HepG2 (cell line): ENCODE data around the gene GRB10. TPM values are rescaled to one million over a fixed set of nuclear protein-coding genes. Genes with fewer than 3 reads are reported as not detected.
A peak's percentile ranks its signal among the peaks of the same experiment; 100 is the strongest.

ENCODE experiments used
- DMAP1 ChIP-seq: IDR thresholded peaks from 2 replicates; pipeline ENCODE4 v1.6.1; 2016
- FOXP1 ChIP-seq, 2 experiments: fragments of 450-650 bp in 1 of 2; IDR thresholded peaks; 2 replicates each; pipeline ENCODE4 v1.6.1; 2017 to 2018; ENCODE audit warnings: antibody characterized with exemption in 1 of 2
- HNF4A ChIP-seq: sonication (generic); formaldehyde crosslinking; IDR thresholded peaks from 2 replicates; pipeline ENCODE4 v1.4.0; 2020; ENCODE audit warnings: missing genetic modification reagents
- KDM5B ChIP-seq: sonication (generic); formaldehyde crosslinking; IDR thresholded peaks from 2 replicates; pipeline ENCODE4 v1.4.0; 2020; ENCODE audit warnings: missing genetic modification reagents, mild to moderate bottlenecking, borderline replicate concordance
- MED1 ChIP-seq: sonication (generic); formaldehyde crosslinking; IDR thresholded peaks from 2 replicates; pipeline ENCODE4 v1.4.0; 2020; ENCODE audit warnings: missing genetic modification reagents
- NFKB2 ChIP-seq: sonication (generic); formaldehyde crosslinking; IDR thresholded peaks from 2 replicates; pipeline ENCODE4 v1.4.0; 2020; ENCODE audit warnings: missing genetic modification reagents, borderline replicate concordance
- NR2F2 ChIP-seq: IDR thresholded peaks from 2 replicates; pipeline ENCODE4 v1.6.1; 2012; ENCODE audit warnings: low read depth, inconsistent platforms, borderline replicate concordance
- PAX8 ChIP-seq: sonication (generic); formaldehyde crosslinking; IDR thresholded peaks from 2 replicates; pipeline ENCODE4 v1.8.0; 2022; ENCODE audit warnings: mild to moderate bottlenecking, missing genetic modification reagents, borderline replicate concordance
- PHF21A ChIP-seq: sonication (generic); formaldehyde crosslinking; IDR thresholded peaks from 2 replicates; pipeline ENCODE4 v1.5.0; 2020; ENCODE audit warnings: mild to moderate bottlenecking, missing genetic modification reagents
- PPARG ChIP-seq: conservative IDR thresholded peaks from 2 replicates; pipeline ENCODE4 v1.6.1; 2016; ENCODE audit warnings: missing biosample characterization, missing genetic modification reagents
- RCOR2 ChIP-seq: IDR thresholded peaks from 2 replicates; pipeline ENCODE4 v1.6.1; 2016; ENCODE audit warnings: missing biosample characterization, missing genetic modification reagents
- SALL1 ChIP-seq: sonication (generic); formaldehyde crosslinking; IDR thresholded peaks from 2 replicates; pipeline ENCODE4 v1.8.0; 2022; ENCODE audit warnings: mild to moderate bottlenecking, missing genetic modification reagents
- SAP130 ChIP-seq: IDR thresholded peaks from 2 replicates; pipeline ENCODE4 v1.6.1; 2016; ENCODE audit warnings: low read depth
- SKI ChIP-seq: fragments of 450-650 bp; IDR thresholded peaks from one replicate; pipeline ENCODE4 v1.6.1; 2018; ENCODE audit warnings: mild to moderate bottlenecking; ENCODE audit not compliant: partially characterized antibody
- SOX5 ChIP-seq: IDR thresholded peaks from 2 replicates; pipeline ENCODE4 v1.6.1; 2016; ENCODE audit warnings: borderline replicate concordance
- ZBTB38 ChIP-seq: sonication (generic); formaldehyde crosslinking; IDR thresholded peaks from 2 replicates; pipeline ENCODE4 v1.5.1; 2020; ENCODE audit warnings: mild to moderate bottlenecking, missing genetic modification reagents
- ZNF292 ChIP-seq: sonication (generic); formaldehyde crosslinking; IDR thresholded peaks from 2 replicates; pipeline ENCODE4 v1.8.1; 2022; ENCODE audit warnings: mild to moderate bottlenecking, low read depth, missing genetic modification reagents, borderline replicate concordance
- ZNF326 ChIP-seq: sonication (generic); formaldehyde crosslinking; IDR thresholded peaks from 2 replicates; pipeline ENCODE4 v1.4.0; 2020; ENCODE audit warnings: missing genetic modification reagents, borderline replicate concordance
- ZNF503 ChIP-seq: sonication (generic); formaldehyde crosslinking; IDR thresholded peaks from 2 replicates; pipeline ENCODE4 v1.4.0; 2020; ENCODE audit warnings: missing genetic modification reagents
- ZNF543 ChIP-seq: sonication (generic); formaldehyde crosslinking; IDR thresholded peaks from 2 replicates; pipeline ENCODE4 v1.4.0; 2020; ENCODE audit warnings: mild to moderate bottlenecking, missing genetic modification reagents
- ZNF567 ChIP-seq: sonication (generic); formaldehyde crosslinking; IDR thresholded peaks from 2 replicates; pipeline ENCODE4 v1.8.1; 2023; ENCODE audit warnings: mild to moderate bottlenecking, missing genetic modification reagents, borderline replicate concordance
- polyA plus RNA-seq, 8 experiments: library from polyadenylated mRNA; depleted of rRNA in 3 of 8; stranded (reverse) in 7 of 8; unstranded in 1 of 8; fragments of >200 nt; fragmentation: Illumina TruSeq in 4 of 8; extraction: Trizol in 4 of 8; gene quantifications; 2 replicates each; pipeline versions ENCODE4 v1.2.1 to v1.2.3, GENCODE V29; 2011 to 2016; ENCODE audit warnings: low read depth in 4 of 8, missing spikeins in 1 of 8, mixed read lengths in 1 of 8; ENCODE audit not compliant: insufficient read depth in 1 of 8
- total RNA-seq, 5 experiments: library from RNA; depleted of rRNA; stranded (reverse); fragments of >200 nt; fragmentation: Illumina TruSeq; extraction: Trizol; gene quantifications; 2 replicates each; pipeline ENCODE4 v1.2.3, GENCODE V29; 2016; ENCODE audit warnings: low read depth in 1 of 5
- TF ChIP-seq, protein P1 (sequence below): sonication (generic); formaldehyde crosslinking; IDR thresholded peaks from 2 replicates; pipeline ENCODE4 v1.8.1; 2023; ENCODE audit warnings: mild to moderate bottlenecking, missing genetic modification reagents
- TF ChIP-seq, protein P2 (sequence below): sonication (generic); formaldehyde crosslinking; IDR thresholded peaks from 2 replicates; pipeline ENCODE4 v1.5.0; 2020; ENCODE audit warnings: missing genetic modification reagents, mild to moderate bottlenecking, borderline replicate concordance
- TF ChIP-seq, protein P3 (sequence below): sonication (generic); formaldehyde crosslinking; IDR thresholded peaks from 2 replicates; pipeline ENCODE4 v1.4.0; 2020; ENCODE audit warnings: missing genetic modification reagents

GRB10 gene
- total and polyA plus RNA-seq, 2 of the 13 experiments (the other 11 are each of a cell fraction or from before 2014, with no cell fraction given): 4.0 to 6.8 TPM

GRCh38 chr7:50560865-50561351, 221.8 kb downstream of the GRB10 start (continued):
- TF ChIP-seq, protein P1, sequence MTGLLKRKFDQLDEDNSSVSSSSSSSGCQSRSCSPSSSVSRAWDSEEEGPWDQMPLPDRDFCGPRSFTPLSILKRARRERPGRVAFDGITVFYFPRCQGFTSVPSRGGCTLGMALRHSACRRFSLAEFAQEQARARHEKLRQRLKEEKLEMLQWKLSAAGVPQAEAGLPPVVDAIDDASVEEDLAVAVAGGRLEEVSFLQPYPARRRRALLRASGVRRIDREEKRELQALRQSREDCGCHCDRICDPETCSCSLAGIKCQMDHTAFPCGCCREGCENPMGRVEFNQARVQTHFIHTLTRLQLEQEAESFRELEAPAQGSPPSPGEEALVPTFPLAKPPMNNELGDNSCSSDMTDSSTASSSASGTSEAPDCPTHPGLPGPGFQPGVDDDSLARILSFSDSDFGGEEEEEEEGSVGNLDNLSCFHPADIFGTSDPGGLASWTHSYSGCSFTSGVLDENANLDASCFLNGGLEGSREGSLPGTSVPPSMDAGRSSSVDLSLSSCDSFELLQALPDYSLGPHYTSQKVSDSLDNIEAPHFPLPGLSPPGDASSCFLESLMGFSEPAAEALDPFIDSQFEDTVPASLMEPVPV (CRISPR knock-in tag): no peak
- no peak for TF ChIP-seq FOXP1 (IDR thresholded peaks at IDR 0.05)
- TF ChIP-seq FOXP1 (CRISPR knock-in tag; IDR thresholded peaks at IDR 0.05): peak; percentile 31; the same call in 1 of the 2 replicates
- peak; percentile 94 for TF ChIP-seq HNF4A (CRISPR knock-in tag)
- TF ChIP-seq ZNF567: no peak
- peak; percentile 64; the same call in 1 of the 2 replicates for TF ChIP-seq MED1 (CRISPR knock-in tag)
- peak; percentile 18; the same call in 1 of the 2 replicates for TF ChIP-seq NFKB2 (CRISPR knock-in tag)
- no peak for TF ChIP-seq PAX8
- TF ChIP-seq KDM5B: peak; percentile 36; the same call in 1 of the 2 replicates
- TF ChIP-seq, protein P2, sequence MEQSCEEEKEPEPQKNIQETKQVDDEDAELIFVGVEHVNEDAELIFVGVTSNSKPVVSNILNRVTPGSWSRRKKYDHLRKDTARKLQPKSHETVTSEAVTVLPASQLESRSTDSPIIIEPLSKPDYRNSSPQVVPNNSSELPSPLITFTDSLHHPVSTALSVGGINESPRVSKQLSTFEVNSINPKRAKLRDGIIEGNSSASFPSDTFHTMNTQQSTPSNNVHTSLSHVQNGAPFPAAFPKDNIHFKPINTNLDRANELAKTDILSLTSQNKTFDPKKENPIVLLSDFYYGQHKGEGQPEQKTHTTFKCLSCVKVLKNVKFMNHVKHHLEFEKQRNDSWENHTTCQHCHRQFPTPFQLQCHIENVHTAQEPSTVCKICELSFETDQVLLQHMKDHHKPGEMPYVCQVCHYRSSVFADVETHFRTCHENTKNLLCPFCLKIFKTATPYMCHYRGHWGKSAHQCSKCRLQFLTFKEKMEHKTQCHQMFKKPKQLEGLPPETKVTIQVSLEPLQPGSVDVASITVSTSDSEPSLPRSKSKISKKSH: peak; percentile 34; the same call in 1 of the 2 replicates
- TF ChIP-seq RCOR2 (CRISPR knock-in tag): 0 out of 2 replicates have a peak, but pooled peaks have one; percentile 37
- 0 out of 2 replicates have a peak, but pooled peaks have one; percentile 36 for TF ChIP-seq PPARG
- TF ChIP-seq ZNF543 (CRISPR knock-in tag): no peak
- peak; percentile 77 for TF ChIP-seq SAP130
- peak; percentile 89 for TF ChIP-seq SALL1 (CRISPR knock-in tag)
- TF ChIP-seq, protein P3, sequence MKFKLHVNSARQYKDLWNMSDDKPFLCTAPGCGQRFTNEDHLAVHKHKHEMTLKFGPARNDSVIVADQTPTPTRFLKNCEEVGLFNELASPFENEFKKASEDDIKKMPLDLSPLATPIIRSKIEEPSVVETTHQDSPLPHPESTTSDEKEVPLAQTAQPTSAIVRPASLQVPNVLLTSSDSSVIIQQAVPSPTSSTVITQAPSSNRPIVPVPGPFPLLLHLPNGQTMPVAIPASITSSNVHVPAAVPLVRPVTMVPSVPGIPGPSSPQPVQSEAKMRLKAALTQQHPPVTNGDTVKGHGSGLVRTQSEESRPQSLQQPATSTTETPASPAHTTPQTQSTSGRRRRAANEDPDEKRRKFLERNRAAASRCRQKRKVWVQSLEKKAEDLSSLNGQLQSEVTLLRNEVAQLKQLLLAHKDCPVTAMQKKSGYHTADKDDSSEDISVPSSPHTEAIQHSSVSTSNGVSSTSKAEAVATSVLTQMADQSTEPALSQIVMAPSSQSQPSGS (CRISPR knock-in tag): peak; percentile 49; the same call in 1 of the 2 replicates
- 0 out of 2 replicates have a peak, but pooled peaks have one; percentile 27 for TF ChIP-seq DMAP1 (CRISPR knock-in tag)
- peak; percentile 58; the same call in 1 of the 2 replicates for TF ChIP-seq NR2F2
- peak; percentile 67 for TF ChIP-seq SOX5 (CRISPR knock-in tag)
- peak; percentile 96; the same call in 1 of the 2 replicates for TF ChIP-seq ZNF292 (CRISPR knock-in tag)
- peak; percentile 68 for TF ChIP-seq PHF21A (CRISPR knock-in tag)
- no peak for TF ChIP-seq ZNF326 (CRISPR knock-in tag)
- no peak for TF ChIP-seq ZNF503
- peak; percentile 63 for TF ChIP-seq SKI
- TF ChIP-seq ZBTB38: peak; percentile 74
